Adipocyte (in vitro differentiated cells): ENCODE data around the gene GALNT14.

ENCODE experiments used
- DNase-seq: peaks from one replicate; pipeline ENCODE4 v3.0.0-alpha.2; 2015; ENCODE audit warnings: low read depth
- H3K27me3 ChIP-seq: replicated peaks from 2 replicates; pipeline ENCODE4 v1.7.0; 2013; ENCODE audit warnings: mild to moderate bottlenecking, low read length, moderate library complexity; ENCODE audit not compliant: control insufficient read depth, insufficient read depth
- H3K36me3 ChIP-seq: 2 replicates; pipeline ENCODE4 v1.7.0; 2013; ENCODE audit warnings: low read length, mild to moderate bottlenecking, moderate library complexity; ENCODE audit not compliant: control insufficient read depth, insufficient read depth, severe bottlenecking
- H3K4me1 ChIP-seq: 2 replicates; pipeline ENCODE4 v1.7.0; 2013; ENCODE audit warnings: mild to moderate bottlenecking, low read length, moderate library complexity; ENCODE audit not compliant: control insufficient read depth, insufficient read depth
- H3K4me3 ChIP-seq: 2 replicates; pipeline ENCODE4 v1.7.0; 2013; ENCODE audit warnings: mild to moderate bottlenecking, low read length, moderate library complexity
- H3K9ac ChIP-seq: 2 replicates; pipeline ENCODE4 v1.7.0; 2013; ENCODE audit warnings: mild to moderate bottlenecking, low read length, moderate library complexity
- H3K9me3 ChIP-seq: 2 replicates; pipeline ENCODE4 v1.7.0; 2013; ENCODE audit warnings: mild to moderate bottlenecking, low read length, moderate library complexity; ENCODE audit not compliant: control insufficient read depth

GALNT14 gene

GRCh38 chr2:30985493-30986230 lies 152.6 kb downstream of the GALNT14 start:
- DNase-seq, result no peak
- Histone ChIP-seq H3K9me3 (peaks cover 4% of the 10 kb centered on the region), H3K4me3 (no peak overlapping the region), H3K4me1 (no peaks in the 10 kb centered on the region), H3K27me3 (peaks cover 30% of the 10 kb centered on the region), H3K9ac (no peak overlapping the region), H3K36me3 (no peaks in the 10 kb centered on the region)

DNA sequence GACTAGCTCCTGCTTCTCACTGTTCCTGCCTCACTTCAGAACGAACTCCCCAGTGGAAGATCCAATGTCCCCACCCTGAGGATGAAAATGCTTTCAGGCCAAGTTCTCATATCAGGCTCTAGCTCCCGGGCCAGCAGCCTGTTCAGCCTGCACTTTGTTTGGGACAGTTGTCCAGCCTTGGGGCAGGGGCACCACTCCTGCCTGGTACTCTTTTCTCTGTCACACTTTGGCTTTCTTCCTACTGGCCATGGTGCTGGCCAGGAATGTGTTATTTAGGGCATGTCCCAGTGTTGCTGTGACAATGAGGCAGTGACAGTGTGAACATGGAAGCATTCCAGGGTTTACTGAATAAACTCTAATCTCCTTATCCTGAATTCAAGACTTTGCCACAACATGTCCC lies 154.1 kb downstream of the GALNT14 start:
- H3K36me3 ChIP-seq, result no peaks in the 10 kb centered on the region
- peaks cover 22% of the 10 kb centered on the region for H3K27me3 ChIP-seq
- H3K9ac ChIP-seq, result no peak overlapping the region
- H3K9me3 ChIP-seq, result peaks cover 4% of the 10 kb centered on the region
- no peak overlapping the region for H3K4me3 ChIP-seq
- peaks cover 11% of the 10 kb centered on the region for H3K4me1 ChIP-seq
- no peak for DNase-seq

DNA sequence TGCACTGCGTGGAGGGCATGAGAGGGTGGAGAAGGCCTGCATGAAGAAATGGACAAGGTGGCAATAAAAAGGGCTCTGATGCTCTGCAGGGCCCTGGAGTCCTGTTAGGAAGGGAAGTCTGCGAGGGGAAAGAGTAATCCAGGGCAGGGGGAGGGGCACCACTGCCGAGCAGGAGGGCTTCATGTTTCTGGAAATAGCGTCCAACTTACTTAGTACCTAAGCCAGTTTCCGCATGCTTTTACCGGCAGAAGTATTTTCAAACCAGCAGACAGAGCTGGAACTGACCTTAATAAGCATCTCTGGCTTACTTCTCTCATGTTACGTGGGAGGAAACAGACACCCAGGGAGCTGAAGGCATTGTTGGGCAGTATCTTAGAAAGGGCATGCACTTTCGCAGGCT lies 156.7 kb downstream of the GALNT14 start:
- Histone ChIP-seq H3K27me3 (peaks cover 14% of the 10 kb centered on the region), H3K36me3 (no peaks in the 10 kb centered on the region), H3K4me1 (peaks cover 12% of the 10 kb centered on the region), H3K4me3 (no peak overlapping the region), H3K9ac (no peak overlapping the region), H3K9me3 (no peaks in the 10 kb centered on the region)
- DNase-seq, result peak; percentile 19

DNA sequence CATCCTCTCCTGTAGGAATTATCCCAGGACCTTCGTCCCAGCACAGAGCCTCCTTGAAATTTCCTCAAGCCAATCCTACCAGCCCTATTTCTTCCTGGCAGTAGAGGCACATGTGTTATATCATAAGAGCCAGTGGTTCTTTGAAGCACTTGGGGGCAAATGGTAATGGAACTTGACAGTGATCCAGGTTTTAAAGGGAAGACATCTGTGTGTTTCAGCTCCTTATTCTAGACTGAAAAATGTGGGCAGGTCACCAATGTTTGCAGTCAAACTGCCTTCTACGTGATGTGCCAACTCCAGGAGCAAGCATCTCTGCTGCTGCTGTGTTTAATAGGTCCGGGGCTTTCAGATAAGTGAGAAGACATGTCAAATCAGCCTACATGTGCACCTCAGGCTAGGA lies 157.1 kb downstream of the GALNT14 start:
- Histone ChIP-seq H3K36me3 (no peaks in the 10 kb centered on the region), H3K27me3 (peaks cover 17% of the 10 kb centered on the region), H3K4me1 (peaks cover 12% of the 10 kb centered on the region), H3K4me3 (no peak overlapping the region), H3K9ac (no peak overlapping the region), H3K9me3 (no peaks in the 10 kb centered on the region)
- peak; percentile 32 for DNase-seq

DNA sequence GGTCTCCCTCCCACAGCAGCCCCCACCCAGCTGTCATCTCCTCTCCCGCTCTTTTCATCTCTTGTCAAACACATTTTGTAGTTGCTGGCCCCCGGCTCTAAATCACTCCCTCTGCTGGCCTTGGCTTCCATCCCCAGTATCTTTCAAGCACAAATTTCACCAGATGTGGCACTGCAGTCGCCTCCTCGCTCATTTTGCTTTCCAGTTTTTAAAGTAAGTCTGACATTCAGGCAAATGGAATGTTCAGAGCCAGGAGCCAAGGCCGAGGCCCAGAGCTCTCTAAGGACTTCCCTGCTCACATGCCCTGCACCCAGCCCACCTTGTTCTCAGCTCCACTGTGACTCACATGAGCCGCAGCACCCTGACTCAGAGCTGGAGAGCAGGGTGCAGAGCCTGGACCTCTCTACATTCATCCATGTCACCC lies 158.4 kb downstream of the GALNT14 start:
- Histone ChIP-seq H3K27me3 (peaks cover 13% of the 10 kb centered on the region), H3K4me3 (no peak overlapping the region), H3K4me1 (peaks cover 12% of the 10 kb centered on the region), H3K9ac (no peak overlapping the region), H3K36me3 (no peaks in the 10 kb centered on the region), H3K9me3 (no peaks in the 10 kb centered on the region)
- peak; percentile 78 for DNase-seq

GRCh38 chr2:30978854-30979253 lies 159.4 kb downstream of the GALNT14 start:
- peaks cover 12% of the 10 kb centered on the region for H3K4me1 ChIP-seq
- H3K9ac ChIP-seq, result no peak overlapping the region
- peaks cover 19% of the 10 kb centered on the region for H3K27me3 ChIP-seq
- no peaks in the 10 kb centered on the region for H3K9me3 ChIP-seq
- DNase-seq, result no peak
- no peak overlapping the region for H3K4me3 ChIP-seq
- H3K36me3 ChIP-seq, result no peaks in the 10 kb centered on the region

GRCh38 chr2:30978044-30978443 lies 160.2 kb downstream of the GALNT14 start:
- no peaks in the 10 kb centered on the region for H3K9me3 ChIP-seq
- no peak overlapping the region for H3K4me3 ChIP-seq
- DNase-seq, result no peak
- H3K36me3 ChIP-seq, result no peaks in the 10 kb centered on the region
- peaks cover 12% of the 10 kb centered on the region for H3K4me1 ChIP-seq
- no peak overlapping the region for H3K9ac ChIP-seq
- H3K27me3 ChIP-seq, result peaks cover 23% of the 10 kb centered on the region

- no peak overlapping the region for H3K4me3 ChIP-seq
- H3K4me1 ChIP-seq, result peaks cover 9% of the 10 kb centered on the region
- no peaks in the 10 kb centered on the region for H3K9me3 ChIP-seq
- H3K27me3 ChIP-seq, result peaks cover 23% of the 10 kb centered on the region
- no peak overlapping the region for H3K9ac ChIP-seq
- H3K36me3 ChIP-seq, result no peaks in the 10 kb centered on the region
- DNase-seq, result no peak
Measured at GRCh38 chr2:30975156-30975555, 163.1 kb downstream of the GALNT14 start.

GRCh38 chr2:30974554-30974953 lies 163.7 kb downstream of the GALNT14 start:
- H3K27me3 ChIP-seq, result peaks cover 23% of the 10 kb centered on the region
- H3K4me3 ChIP-seq, result no peak overlapping the region
- H3K36me3 ChIP-seq, result no peaks in the 10 kb centered on the region
- H3K9ac ChIP-seq, result no peak overlapping the region
- no peak for DNase-seq
- H3K9me3 ChIP-seq, result no peaks in the 10 kb centered on the region
- H3K4me1 ChIP-seq, result peaks cover 4% of the 10 kb centered on the region

DNA sequence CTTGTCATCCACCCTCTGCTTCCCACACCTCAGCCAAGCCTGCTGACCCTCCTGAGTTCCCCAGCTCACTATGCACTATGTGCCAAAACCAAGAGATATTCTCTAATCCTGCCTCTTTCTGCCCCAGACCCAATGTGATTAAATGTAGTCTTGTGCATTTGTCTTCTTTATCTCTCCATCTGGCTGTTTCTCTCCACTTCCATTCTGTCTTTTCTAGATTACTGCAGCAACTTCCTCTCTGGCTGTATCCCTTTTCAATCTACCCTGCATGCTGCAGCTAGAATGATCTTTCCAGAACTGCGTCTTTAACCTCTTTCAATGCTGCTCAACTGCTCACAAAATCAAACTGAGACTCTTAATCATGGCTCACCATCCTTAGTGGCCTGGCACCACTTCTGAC lies 164.1 kb downstream of the GALNT14 start:
- Histone ChIP-seq H3K36me3 (no peaks in the 10 kb centered on the region), H3K9ac (no peak overlapping the region), H3K9me3 (no peaks in the 10 kb centered on the region), H3K27me3 (peaks cover 27% of the 10 kb centered on the region), H3K4me3 (no peak overlapping the region), H3K4me1 (no peaks in the 10 kb centered on the region)
- no peak for DNase-seq

DNA sequence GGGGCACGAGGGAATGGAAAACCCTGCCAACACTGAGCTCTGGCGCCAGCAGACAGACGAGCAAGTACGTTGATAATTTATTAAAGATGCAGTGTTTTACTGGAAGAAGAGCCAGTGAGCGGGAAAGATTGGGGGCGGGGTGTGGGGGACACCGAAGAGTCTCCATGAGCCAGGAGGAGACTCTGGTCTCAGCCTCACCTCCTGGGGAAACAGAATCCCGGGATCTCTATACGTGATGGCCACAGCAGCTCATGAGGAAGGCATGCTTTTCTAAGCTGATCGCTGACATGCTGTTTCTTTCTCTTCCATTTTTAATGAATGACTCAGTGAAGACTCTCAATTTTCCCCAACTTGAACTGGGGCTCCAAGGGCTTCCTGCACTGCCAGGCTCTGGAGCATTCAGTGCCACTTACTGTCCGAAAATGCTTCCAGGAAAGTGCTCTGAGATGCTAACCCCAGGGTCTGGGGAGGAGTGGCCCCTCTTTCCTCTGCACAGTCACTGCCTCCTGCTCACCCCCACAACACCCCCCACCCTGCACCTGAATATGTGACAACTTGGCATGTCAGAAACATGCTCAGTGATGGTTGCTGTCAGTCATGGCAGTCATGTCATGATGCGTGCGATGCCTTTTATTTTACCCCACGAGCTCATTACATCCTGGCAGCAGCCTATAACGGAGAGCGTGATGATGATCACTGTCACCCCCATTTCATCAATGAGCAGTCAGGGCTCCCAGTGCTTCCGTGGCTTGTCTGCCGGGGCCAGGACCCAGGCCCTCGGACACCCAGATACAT lies 166.8 kb downstream of the GALNT14 start:
- Histone ChIP-seq H3K9ac (no peak overlapping the region), H3K4me1 (no peaks in the 10 kb centered on the region)
- peak; percentile 49 for DNase-seq

More for the DNA sequence above, 166.8 kb downstream of the GALNT14 start:
- Histone ChIP-seq H3K9me3 (no peaks in the 10 kb centered on the region), H3K36me3 (no peaks in the 10 kb centered on the region), H3K4me3 (no peak overlapping the region), H3K27me3 (peaks cover 36% of the 10 kb centered on the region)
